ENCODE results near the gene CUX1. TPM values are rescaled to one million over a fixed set of nuclear protein-coding genes. Genes with fewer than 3 reads are reported as not detected.
"Not testable (repeated sequence)": the region's sequence is repeated elsewhere in the genome, so short reads cannot be mapped to it uniquely, and the experiment has no call there.

Gene CUX1
- total RNA-seq, 1 experiment from 2014 or later = 47.6 TPM

GRCh38 chr7:101927802-101928201, 110.4 kb downstream of the CUX1 start:
- no peaks in the 10 kb centered on the region for H3K27me3 Mint-ChIP-seq (ENCODE audit: insufficient read depth, unreplicated experiment)
- BruUV-seq (replicated peaks) = no TSS peak
- H3K4me3 Mint-ChIP-seq (ENCODE audit: unreplicated experiment) = no peak overlapping the region
- TF ChIP-seq, protein P1, sequence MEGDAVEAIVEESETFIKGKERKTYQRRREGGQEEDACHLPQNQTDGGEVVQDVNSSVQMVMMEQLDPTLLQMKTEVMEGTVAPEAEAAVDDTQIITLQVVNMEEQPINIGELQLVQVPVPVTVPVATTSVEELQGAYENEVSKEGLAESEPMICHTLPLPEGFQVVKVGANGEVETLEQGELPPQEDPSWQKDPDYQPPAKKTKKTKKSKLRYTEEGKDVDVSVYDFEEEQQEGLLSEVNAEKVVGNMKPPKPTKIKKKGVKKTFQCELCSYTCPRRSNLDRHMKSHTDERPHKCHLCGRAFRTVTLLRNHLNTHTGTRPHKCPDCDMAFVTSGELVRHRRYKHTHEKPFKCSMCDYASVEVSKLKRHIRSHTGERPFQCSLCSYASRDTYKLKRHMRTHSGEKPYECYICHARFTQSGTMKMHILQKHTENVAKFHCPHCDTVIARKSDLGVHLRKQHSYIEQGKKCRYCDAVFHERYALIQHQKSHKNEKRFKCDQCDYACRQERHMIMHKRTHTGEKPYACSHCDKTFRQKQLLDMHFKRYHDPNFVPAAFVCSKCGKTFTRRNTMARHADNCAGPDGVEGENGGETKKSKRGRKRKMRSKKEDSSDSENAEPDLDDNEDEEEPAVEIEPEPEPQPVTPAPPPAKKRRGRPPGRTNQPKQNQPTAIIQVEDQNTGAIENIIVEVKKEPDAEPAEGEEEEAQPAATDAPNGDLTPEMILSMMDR (IDR thresholded peaks at IDR 0.05; ENCODE audit: unreplicated experiment) = no peak
- peaks cover 4% of the 10 kb centered on the region for H3K4me1 Mint-ChIP-seq (ENCODE audit: insufficient read depth, unreplicated experiment)
- ChIA-PET CTCF (no interaction called here), POLR2A (no interaction called here)
- no peak overlapping the region for H3K27ac Mint-ChIP-seq (ENCODE audit: low read depth, unreplicated experiment)
- H3K36me3 Mint-ChIP-seq (ENCODE audit: insufficient read depth, unreplicated experiment) = peaks cover 17% of the 10 kb centered on the region
- DNase-seq (ENCODE audit: unreplicated experiment) = no peak
- intact Hi-C loops (cut with micrococcal nuclease) = no loop called here
- peaks cover 8% of the 10 kb centered on the region for H3K9me3 Mint-ChIP-seq (ENCODE audit: unreplicated experiment)

DNA sequence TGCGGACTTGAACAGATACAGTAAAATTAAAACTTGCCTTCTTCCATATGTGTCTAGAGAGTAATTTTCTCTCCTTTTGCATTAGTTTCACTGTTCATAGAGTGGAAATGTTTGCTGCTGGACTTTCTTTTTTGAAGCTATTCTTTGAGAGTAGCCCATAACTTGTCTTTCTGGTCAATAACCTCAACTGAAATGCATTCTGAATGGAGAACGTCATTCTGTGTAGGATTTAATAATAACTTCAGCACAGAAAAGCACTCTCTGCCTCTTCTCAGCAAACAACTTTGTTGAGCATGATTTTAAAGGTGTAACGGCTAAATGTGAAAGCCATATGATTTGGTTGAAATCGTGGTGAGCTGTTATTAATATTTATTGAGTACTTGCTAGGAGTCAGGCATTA, 111.8 kb downstream of the CUX1 start:
- POLR2A ChIA-PET = no interaction called here
- H3K9me3 Mint-ChIP-seq (ENCODE audit: unreplicated experiment) = peaks cover 8% of the 10 kb centered on the region
- BruUV-seq (replicated peaks) = no TSS peak
- H3K36me3 Mint-ChIP-seq (ENCODE audit: insufficient read depth, unreplicated experiment) = peaks cover 11% of the 10 kb centered on the region
- intact Hi-C loops (cut with micrococcal nuclease) = no loop called here
- no peak overlapping the region for H3K4me3 Mint-ChIP-seq (ENCODE audit: unreplicated experiment)
- no peak overlapping the region for H3K27ac Mint-ChIP-seq (ENCODE audit: low read depth, unreplicated experiment)
- no peaks in the 10 kb centered on the region for H3K4me1 Mint-ChIP-seq (ENCODE audit: insufficient read depth, unreplicated experiment)
- TF ChIP-seq, protein P1 (IDR thresholded peaks at IDR 0.05; ENCODE audit: unreplicated experiment) = no peak
- CTCF ChIA-PET = interaction anchor here (0.6 kb wide), 1 partner anchor 109 kb away, joined by 3 read pairs; no protein-coding TSS in a partner anchor
- DNase-seq (ENCODE audit: unreplicated experiment) = no peak
- H3K27me3 Mint-ChIP-seq (ENCODE audit: insufficient read depth, unreplicated experiment) = no peaks in the 10 kb centered on the region

DNA sequence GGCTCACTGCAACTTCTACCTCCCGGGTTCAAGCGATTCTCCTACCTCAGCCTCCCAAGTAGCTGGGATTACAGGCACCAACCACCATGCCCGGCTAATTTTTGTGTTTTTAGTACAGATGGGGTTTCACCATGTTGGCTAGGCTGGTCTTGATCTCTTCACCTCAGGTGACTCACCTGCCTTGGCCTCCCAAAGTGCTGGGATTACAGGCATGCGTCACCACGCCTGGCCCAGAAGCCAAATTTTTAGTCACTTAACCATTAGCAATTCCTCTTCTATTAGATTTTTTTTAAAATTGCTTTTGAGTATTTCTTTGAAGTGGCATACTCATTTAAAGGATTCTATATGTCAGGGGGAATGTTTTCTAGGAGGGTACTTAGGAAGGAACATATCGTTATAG, 112.5 kb downstream of the CUX1 start:
- BruUV-seq (replicated peaks); intact Hi-C loops (cut with micrococcal nuclease); H3K27me3 Mint-ChIP-seq (ENCODE audit: insufficient read depth, unreplicated experiment); H3K4me1 Mint-ChIP-seq (ENCODE audit: insufficient read depth, unreplicated experiment); H3K9me3 Mint-ChIP-seq (ENCODE audit: unreplicated experiment); H3K4me3 Mint-ChIP-seq (ENCODE audit: unreplicated experiment); H3K27ac Mint-ChIP-seq (ENCODE audit: low read depth, unreplicated experiment): not testable (repeated sequence)
- CTCF ChIA-PET = interaction anchor here (0.6 to 2.1 kb wide), 2 partner anchors 11 to 110 kb away, joined by 3 to 7 read pairs; no protein-coding TSS in a partner anchor
- DNase-seq (ENCODE audit: unreplicated experiment) = peak; percentile 48
- peaks cover 11% of the 10 kb centered on the region for H3K36me3 Mint-ChIP-seq (ENCODE audit: insufficient read depth, unreplicated experiment)
- POLR2A ChIA-PET = interaction anchor here (0.5 kb wide), 1 partner anchor 90 kb away, joined by 3 read pairs; no protein-coding TSS in a partner anchor

DNA sequence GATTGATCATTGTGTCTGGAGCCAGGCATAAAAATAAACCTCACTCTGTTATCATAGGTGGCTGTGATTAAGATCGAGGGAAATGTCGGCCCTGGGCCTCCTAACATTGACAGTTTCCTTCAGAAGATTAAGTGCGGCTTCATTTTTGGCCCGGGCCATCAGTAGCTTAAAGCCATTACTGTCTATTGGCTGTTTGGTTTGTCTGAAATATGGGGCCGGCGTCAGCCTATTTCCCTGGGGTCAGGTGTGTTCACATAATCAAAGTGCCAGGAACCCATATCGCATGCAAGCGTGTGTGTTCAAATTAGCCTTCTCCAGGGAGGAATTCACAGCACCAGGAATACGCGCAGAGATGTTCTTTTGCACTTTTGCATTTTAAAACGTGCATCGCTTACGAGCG, 114.7 kb downstream of the CUX1 start:
- no peak overlapping the region for H3K27ac Mint-ChIP-seq (ENCODE audit: low read depth, unreplicated experiment)
- intact Hi-C loops (cut with micrococcal nuclease) = no loop called here
- no peaks in the 10 kb centered on the region for H3K27me3 Mint-ChIP-seq (ENCODE audit: insufficient read depth, unreplicated experiment)
- no peak for DNase-seq (ENCODE audit: unreplicated experiment)
- CTCF ChIA-PET = interaction anchor here (0.8 to 2.1 kb wide), 2 partner anchors 9 to 389 kb away, joined by 3 to 7 read pairs; no protein-coding TSS in a partner anchor
- no peak overlapping the region for H3K4me3 Mint-ChIP-seq (ENCODE audit: unreplicated experiment)
- BruUV-seq (replicated peaks) = no TSS peak
- POLR2A ChIA-PET = no interaction called here
- no peaks in the 10 kb centered on the region for H3K4me1 Mint-ChIP-seq (ENCODE audit: insufficient read depth, unreplicated experiment)
- H3K9me3 Mint-ChIP-seq (ENCODE audit: unreplicated experiment) = peaks cover 8% of the 10 kb centered on the region
- peaks cover 11% of the 10 kb centered on the region for H3K36me3 Mint-ChIP-seq (ENCODE audit: insufficient read depth, unreplicated experiment)
- TF ChIP-seq, protein P1 (IDR thresholded peaks at IDR 0.05; ENCODE audit: unreplicated experiment) = no peak

GRCh38 chr7:101933028-101933427, 115.6 kb downstream of the CUX1 start:
- H3K27ac Mint-ChIP-seq (ENCODE audit: low read depth, unreplicated experiment) = no peak overlapping the region
- no peak for DNase-seq (ENCODE audit: unreplicated experiment)
- no peaks in the 10 kb centered on the region for H3K27me3 Mint-ChIP-seq (ENCODE audit: insufficient read depth, unreplicated experiment)
- TF ChIP-seq, protein P1 (IDR thresholded peaks at IDR 0.05; ENCODE audit: unreplicated experiment) = no peak
- CTCF ChIA-PET = no interaction called here
- BruUV-seq (replicated peaks) = no TSS peak
- H3K36me3 Mint-ChIP-seq (ENCODE audit: insufficient read depth, unreplicated experiment) = peaks cover 6% of the 10 kb centered on the region
- H3K4me1 Mint-ChIP-seq (ENCODE audit: insufficient read depth, unreplicated experiment) = no peaks in the 10 kb centered on the region
- POLR2A ChIA-PET = interaction anchor here (0.6 kb wide), 1 partner anchor 49 kb away, joined by 3 read pairs; no protein-coding TSS in a partner anchor
- intact Hi-C loops (cut with micrococcal nuclease) = no loop called here
- H3K9me3 Mint-ChIP-seq (ENCODE audit: unreplicated experiment) = peaks cover 8% of the 10 kb centered on the region
- no peak overlapping the region for H3K4me3 Mint-ChIP-seq (ENCODE audit: unreplicated experiment)
